B cell (primary cell): ENCODE data around the gene TMEM44. TPM values are rescaled to one million over a fixed set of nuclear protein-coding genes. Genes with fewer than 3 reads are reported as not detected.

Experiments used
- ATAC-seq: fragments of 200-7000 bp; cut with Tn5 transposase; one replicate; pipeline ENCODE4 v1.10.0; 2021; ENCODE audit warnings: low read depth, mild to moderate bottlenecking, moderate number of reproducible peaks, moderate library complexity
- CTCF ChIA-PET: fragments of 350-600 bp; sonication (Branson Sonifier 250); formaldehyde crosslinking; loops from one replicate; lab custom pipeline; 2021; ENCODE audit warnings: antibody characterized with exemption, inconsistent platforms; lab: Charles Lee
- POLR2A ChIA-PET: fragments of 350-600 bp; sonication (Branson Sonifier 250); formaldehyde crosslinking; loops from one replicate; lab custom pipeline; 2021; ENCODE audit warnings: antibody characterized with exemption; lab: Charles Lee
- DNase-seq: peaks from one replicate; pipeline ENCODE4 v3.0.0; 2013
- H2AFZ ChIP-seq: 2 replicates; pipeline ENCODE4 v1.6.1; 2012; ENCODE audit warnings: mild to moderate bottlenecking, low read depth, low read length; ENCODE audit not compliant: insufficient read depth, poor library complexity, severe bottlenecking
- H3K27ac ChIP-seq, 2 donors: 1 replicate in 1 of 2; 2 replicates in 1 of 2; pipeline ENCODE4 v1.5.1; 2012 to 2013; ENCODE audit warnings: low read length in 2 of 2, mild to moderate bottlenecking in 2 of 2, moderate library complexity in 1 of 2
- H3K27me3 ChIP-seq, 4 experiments: fragments of 200-600 bp in 1 of 4; sonication (generic) in 1 of 4; replicated peaks in 1 of 4; 1 replicate in 2 of 4; 2 replicates in 2 of 4; pipeline versions ENCODE4 v1.6.1 to v1.7.0; 2013 to 2016; ENCODE audit warnings: low read length in 3 of 4, mild to moderate bottlenecking in 2 of 4, mixed read lengths in 1 of 4, moderate library complexity in 1 of 4; ENCODE audit not compliant: insufficient read depth in 4 of 4, control insufficient read depth in 3 of 4; ENCODE audit errors: control extremely low read depth in 1 of 4
- H3K36me3 ChIP-seq, 2 experiments: replicated peaks in 1 of 2; 1 replicate in 1 of 2; 2 replicates in 1 of 2; pipeline versions ENCODE4 v1.6.1 to v1.7.1; 2013; ENCODE audit warnings: low read length in 1 of 2; ENCODE audit not compliant: insufficient read depth in 2 of 2, control insufficient read depth in 1 of 2; ENCODE audit errors: control extremely low read depth in 1 of 2, extremely low read depth in 1 of 2
- H3K4me1 ChIP-seq, 2 donors: fragments of 200-600 bp in 1 of 2; sonication (generic) in 1 of 2; 1 replicate in 1 of 2; 2 replicates in 1 of 2; pipeline versions ENCODE4 v1.5.1 to v1.6.1; 2013 to 2017; ENCODE audit warnings: low read length in 2 of 2; ENCODE audit not compliant: control insufficient read depth in 2 of 2, insufficient read depth in 2 of 2
- H3K4me2 ChIP-seq: replicated peaks from 2 replicates; pipeline ENCODE3; 2012; ENCODE audit warnings: mild to moderate bottlenecking, low read depth, low read length; ENCODE audit not compliant: poor library complexity, severe bottlenecking
- H3K4me3 ChIP-seq, 5 experiments: fragments of 200-600 bp in 1 of 5; sonication (generic) in 1 of 5; 1 replicate in 3 of 5; 2 replicates in 2 of 5; pipeline versions ENCODE4 v1.5.1 to v1.7.0; 2011 to 2016; ENCODE audit warnings: low read length in 4 of 5, mild to moderate bottlenecking in 4 of 5, low read depth in 2 of 5, control low read depth in 1 of 5, moderate library complexity in 1 of 5; ENCODE audit not compliant: insufficient read depth in 1 of 5; ENCODE audit errors: control extremely low read depth in 1 of 5, extremely low read depth in 1 of 5
- H3K79me2 ChIP-seq: fragments of 200-600 bp; sonication (generic); one replicate; pipeline ENCODE4 v1.6.0; 2016; ENCODE audit warnings: low read length; ENCODE audit not compliant: control insufficient read depth, insufficient read depth
- H3K9ac ChIP-seq: fragments of 200-600 bp; sonication (generic); 2 replicates; pipeline ENCODE4 v1.6.1; 2017; ENCODE audit warnings: mild to moderate bottlenecking, low read length, moderate library complexity
- H3K9me3 ChIP-seq, 3 donors: one replicate each; pipeline versions ENCODE4 v1.6.1 to v1.7.1; 2013; ENCODE audit warnings: low read length in 2 of 3; ENCODE audit not compliant: control insufficient read depth in 2 of 3, insufficient read depth in 1 of 3; ENCODE audit errors: control extremely low read depth in 1 of 3
- H4K20me1 ChIP-seq: 2 replicates; pipeline ENCODE4 v1.6.0; 2012; ENCODE audit warnings: mild to moderate bottlenecking, low read length; ENCODE audit not compliant: insufficient read depth, control insufficient read depth, poor library complexity, severe bottlenecking
- H3K27ac Mint-ChIP-seq: one replicate; pipeline ENCODE4 v1.8.0; 2021; ENCODE audit warnings: mixed read lengths
- H3K27me3 Mint-ChIP-seq: one replicate; pipeline ENCODE4 v1.8.0; 2021; ENCODE audit warnings: mixed read lengths
- H3K4me1 Mint-ChIP-seq: one replicate; pipeline ENCODE4 v1.8.0; 2021; ENCODE audit warnings: mixed read lengths
- H3K4me3 Mint-ChIP-seq: one replicate; pipeline ENCODE4 v1.8.0; 2021; ENCODE audit warnings: mixed read lengths
- H3K9me3 Mint-ChIP-seq: one replicate; pipeline ENCODE4 v1.8.0; 2022; ENCODE audit warnings: mixed read lengths; ENCODE audit not compliant: insufficient read depth
- CTCF ChIP-seq: fragments of 200-600 bp; IDR thresholded peaks from one replicate; pipeline ENCODE4 v1.8.0; 2022; ENCODE audit warnings: antibody characterized with exemption, mild to moderate bottlenecking
- EZH2 ChIP-seq: IDR thresholded peaks from 2 replicates; pipeline ENCODE4 v1.6.1; 2012; ENCODE audit warnings: borderline replicate concordance, low read depth, mild to moderate bottlenecking, moderate library complexity, low read length; ENCODE audit not compliant: insufficient read depth, poor library complexity, severe bottlenecking
- WGBS: methylation state at CpG from one replicate; pipeline ENCODE4 v1.1.5; 2013; ENCODE audit warnings: missing lambda C conversion rate; ENCODE audit not compliant: insufficient coverage; 5-methylcytosine and 5-hydroxymethylcytosine counted together
- intact Hi-C: fragments of 100-400 bp; cut with micrococcal nuclease; formaldehyde crosslinking; loops from one replicate; pipeline ENCODE4 v1.10.0; 2022
- polyA plus RNA-seq: library from polyadenylated mRNA; depleted of rRNA; stranded (reverse); fragments of >200 nt; gene quantifications from 2 replicates; pipeline ENCODE4 v1.2.3, GENCODE V29; 2012
- total RNA-seq, 2 donors: library from RNA; stranded (reverse); fragments of 120-200 nt in 1 of 2; gene quantifications; 1 replicate in 1 of 2; 2 replicates in 1 of 2; pipeline versions ENCODE4 v1.2.3 to v1.2.4, GENCODE V29; 2013 to 2022

TMEM44 gene
- total and polyA plus RNA-seq, 2 donors (not counting 1 experiment from before 2014, with no cell fraction given) = 4.1 to 7.5 TPM

DNA sequence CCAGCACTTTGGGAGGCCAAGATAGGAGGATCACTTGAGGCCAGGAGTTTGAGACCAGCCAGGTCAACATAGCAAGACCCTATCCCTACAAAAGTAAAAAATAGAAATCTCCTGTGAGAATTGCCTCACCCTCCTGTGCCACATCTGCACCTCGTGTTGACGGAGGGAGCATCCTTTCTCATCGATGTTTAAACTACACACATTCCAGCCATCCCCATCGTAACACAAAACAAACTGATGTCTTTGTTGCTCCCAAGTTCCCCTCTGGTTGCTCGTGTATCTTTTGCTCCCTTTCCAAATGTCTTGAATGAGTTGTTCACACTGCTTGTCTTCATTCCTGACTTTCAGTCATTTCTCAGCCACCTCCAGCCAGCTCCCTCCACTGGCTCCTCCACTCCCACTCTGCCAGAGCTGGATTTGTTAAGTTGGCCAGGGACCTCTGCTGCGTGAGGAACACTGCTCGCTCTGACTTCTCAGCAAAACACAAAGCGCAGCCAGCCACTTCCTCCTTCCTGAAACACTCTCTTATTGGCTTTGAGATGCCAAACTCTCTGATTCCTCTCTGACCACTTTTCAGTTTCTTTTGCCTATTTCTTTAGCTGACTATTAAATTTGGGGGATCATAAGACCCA is 92.8 kb downstream of the TMEM44 start:
- ATAC-seq (no peak), DNase-seq (no peak)
- TF ChIP-seq CTCF (no peak), EZH2 (no peak)
- Histone ChIP-seq H3K9me3 (peaks cover 0 to 2% (median 0%) of the 10 kb centered on the region in 3 donors), H3K27me3 (no peaks in the 10 kb centered on the region), H3K79me2 (no peaks in the 10 kb centered on the region), H3K27ac (no peak overlapping the region), H3K4me1 (peaks cover 0 to 3% of the 10 kb centered on the region in 2 donors), H3K4me2 (peak overlapping the region; percentile 22), H3K36me3 (no peaks in the 10 kb centered on the region), H4K20me1 (no peaks in the 10 kb centered on the region), H2AFZ (peak overlapping the region; percentile 72), H3K9ac (no peak overlapping the region), H3K4me3 (no peak overlapping the region)
- no peaks in the 10 kb centered on the region for H3K9me3 Mint-ChIP-seq
- ChIA-PET POLR2A (interaction anchor here (0.6 kb wide), 1 partner anchor 10 kb away, joined by 5 read pairs; no protein-coding TSS in a partner anchor), CTCF (no interaction called here)
- H3K4me1 Mint-ChIP-seq = peaks cover 4% of the 10 kb centered on the region
- WGBS = 55% methylated on average over 8 of the region's 8 CpGs
- H3K27ac Mint-ChIP-seq = no peak overlapping the region
- H3K4me3 Mint-ChIP-seq = no peak overlapping the region
- intact Hi-C loops = no loop called here
- H3K27me3 Mint-ChIP-seq = peaks cover 3% of the 10 kb centered on the region

GRCh38 chr3:194539498-194539897 is 93.7 kb downstream of the TMEM44 start:
- Mint-ChIP-seq H3K4me3 (no peak overlapping the region), H3K27me3 (peaks cover 3% of the 10 kb centered on the region), H3K9me3 (peaks cover 4% of the 10 kb centered on the region), H3K4me1 (peaks cover 4% of the 10 kb centered on the region), H3K27ac (no peak overlapping the region)
- no peak overlapping the region for H3K4me2 ChIP-seq
- peaks cover 0 to 3% of the 10 kb centered on the region in 2 donors for H3K4me1 ChIP-seq
- no peak overlapping the region for H3K27ac ChIP-seq
- peaks cover 3 to 10% (median 4%) of the 10 kb centered on the region in 3 donors for H3K9me3 ChIP-seq
- intact Hi-C loops = no loop called here
- H3K27me3 ChIP-seq = no peaks in the 10 kb centered on the region
- no peak for TF ChIP-seq CTCF
- TF ChIP-seq EZH2 = no peak
- no peaks in the 10 kb centered on the region for H3K36me3 ChIP-seq
- no peaks in the 10 kb centered on the region for H4K20me1 ChIP-seq
- no peak for ATAC-seq
- POLR2A ChIA-PET = no interaction called here
- no peak overlapping the region for H2AFZ ChIP-seq
- H3K79me2 ChIP-seq = no peaks in the 10 kb centered on the region
- CTCF ChIA-PET = no interaction called here
- H3K4me3 ChIP-seq = no peak overlapping the region
- DNase-seq = no peak
- WGBS = 100% methylated on average over 1 of the region's 3 CpGs
- no peak overlapping the region for H3K9ac ChIP-seq
